Measurements from ENCODE around the gene LHFPL3. TPM values are rescaled to one million over a fixed set of nuclear protein-coding genes. Genes with fewer than 3 reads are reported as not detected.

Gene LHFPL3
- polyA plus RNA-seq, 1 of the 3 experiments (the other 2 are of a cell fraction) = not detected

DNA sequence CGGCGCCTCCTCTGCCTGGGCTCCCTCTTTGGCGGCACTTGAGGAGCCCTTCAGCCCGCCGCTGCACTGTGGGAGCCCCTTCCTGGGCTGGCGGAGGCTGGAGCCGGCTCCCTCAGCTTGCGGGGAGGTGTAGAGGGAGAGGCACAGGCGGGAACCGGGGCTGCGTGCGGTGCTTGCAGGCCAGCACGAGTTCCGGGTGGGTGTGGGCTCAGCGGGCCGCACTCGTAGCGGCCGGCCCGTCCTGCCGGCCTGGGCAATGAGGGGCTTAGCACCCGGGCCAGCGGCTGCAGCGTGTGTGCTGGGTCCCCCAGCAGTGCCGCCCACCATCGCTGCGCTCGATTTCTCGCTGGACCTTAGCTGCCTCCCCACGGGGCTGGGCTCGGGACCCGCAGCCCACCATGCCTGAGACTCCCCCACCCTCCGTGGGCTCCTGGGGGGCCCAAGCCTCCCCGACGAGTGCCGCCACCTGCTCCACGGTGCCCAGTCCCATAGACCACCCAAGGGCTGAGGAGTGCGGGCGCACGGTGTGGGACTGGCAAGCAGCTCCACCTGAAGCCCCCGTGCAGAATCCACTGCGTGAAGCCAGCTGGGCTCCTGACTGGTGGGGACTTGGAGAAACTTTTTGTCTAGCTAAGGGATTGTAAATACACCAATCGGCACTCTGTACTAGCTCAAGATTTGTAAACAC lies 611.8 kb downstream of the LHFPL3 start:
- no peak overlapping the region for H3K4me2 ChIP-seq
- H3F3A ChIP-seq (replicated peaks; ENCODE audit: insufficient read depth) = peaks cover 3% of the 10 kb centered on the region
- no peak overlapping the region for H3K9ac ChIP-seq
- TF ChIP-seq POLR2AphosphoS5 (IDR thresholded peaks at IDR 0.05; ENCODE audit: low read depth, low read length) = no peak
- TF ChIP-seq, protein P1, sequence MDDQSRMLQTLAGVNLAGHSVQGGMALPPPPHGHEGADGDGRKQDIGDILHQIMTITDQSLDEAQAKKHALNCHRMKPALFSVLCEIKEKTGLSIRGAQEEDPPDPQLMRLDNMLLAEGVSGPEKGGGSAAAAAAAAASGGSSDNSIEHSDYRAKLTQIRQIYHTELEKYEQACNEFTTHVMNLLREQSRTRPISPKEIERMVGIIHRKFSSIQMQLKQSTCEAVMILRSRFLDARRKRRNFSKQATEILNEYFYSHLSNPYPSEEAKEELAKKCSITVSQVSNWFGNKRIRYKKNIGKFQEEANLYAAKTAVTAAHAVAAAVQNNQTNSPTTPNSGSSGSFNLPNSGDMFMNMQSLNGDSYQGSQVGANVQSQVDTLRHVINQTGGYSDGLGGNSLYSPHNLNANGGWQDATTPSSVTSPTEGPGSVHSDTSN (IDR thresholded peaks at IDR 0.05) = no peak
- TF ChIP-seq RXRA (IDR thresholded peaks at IDR 0.05; ENCODE audit: borderline replicate concordance, low read depth) = no peak
- TF ChIP-seq TEAD4 (IDR thresholded peaks at IDR 0.05; ENCODE audit: borderline replicate concordance, insufficient read depth) = no peak
- TF ChIP-seq SIN3A (IDR thresholded peaks at IDR 0.05; ENCODE audit: borderline replicate concordance, low read depth, low read length) = no peak
- H3K9me2 ChIP-seq = no peaks in the 10 kb centered on the region
- H3K27ac ChIP-seq (ENCODE audit: low read depth in 2 of 2, low read length in 1 of 2) = peak overlapping the region in 1 of 2 experiments; percentile 75; a peak in 1 of 4 replicates
- no peaks in the 10 kb centered on the region for H3K36me3 ChIP-seq (replicated peaks in 1 of 2; ENCODE audit: control insufficient read depth in 1 of 2, insufficient read depth in 2 of 2, low read length in 1 of 2)
- peaks cover 8 to 23% of the 10 kb centered on the region in 2 experiments; a peak in 3 of 4 replicates for H3K4me1 ChIP-seq (ENCODE audit: control insufficient read depth in 1 of 2, insufficient read depth in 2 of 2, low read depth in 1 of 2, low read length in 1 of 2)
- H4K20me1 ChIP-seq (ENCODE audit: insufficient read depth) = no peaks in the 10 kb centered on the region
- DNase-seq = no peak
- no peaks in the 10 kb centered on the region for H3K79me2 ChIP-seq (ENCODE audit: insufficient read depth)
- no peaks in the 10 kb centered on the region for H3K9me3 ChIP-seq
- CTCF ChIA-PET = interaction anchor here (0.7 to 1.1 kb wide), 3 partner anchors 29 to 41 kb away, joined by 3 to 4 read pairs (median 3); no protein-coding TSS in a partner anchor
- POLR2A ChIA-PET = interaction anchor here (1.2 kb wide), 1 partner anchor 43 kb away, joined by 3 read pairs; no protein-coding TSS in a partner anchor
- H3K4me3 ChIP-seq (ENCODE audit: low read depth in 2 of 2, low read length in 1 of 2) = no peak overlapping the region
- no peak overlapping the region for H2AFZ ChIP-seq (ENCODE audit: low read depth)
- WGBS (ENCODE audit: low lambda C conversion rate) = 93% methylated on average over 35 of the region's 43 CpGs
- H3K27me3 ChIP-seq (ENCODE audit: insufficient read depth) = no peaks in the 10 kb centered on the region

- peaks cover 15 to 23% of the 10 kb centered on the region in 2 experiments; a peak in 3 of 4 replicates for H3K4me1 ChIP-seq (ENCODE audit: control insufficient read depth in 1 of 2, insufficient read depth in 2 of 2, low read depth in 1 of 2, low read length in 1 of 2)
- H3F3A ChIP-seq (replicated peaks; ENCODE audit: insufficient read depth) = peaks cover 11% of the 10 kb centered on the region
- CTCF ChIA-PET = interaction anchor here (0.6 to 1.6 kb wide), 4 partner anchors 12 to 683 kb away, joined by 3 read pairs; no protein-coding TSS in a partner anchor
- no peaks in the 10 kb centered on the region for H3K27me3 ChIP-seq (ENCODE audit: insufficient read depth)
- H4K20me1 ChIP-seq (ENCODE audit: insufficient read depth) = no peaks in the 10 kb centered on the region
- H3K79me2 ChIP-seq (ENCODE audit: insufficient read depth) = no peaks in the 10 kb centered on the region
- WGBS (ENCODE audit: low lambda C conversion rate) = 73% methylated on average over 12 of the region's 12 CpGs
- POLR2A ChIA-PET = no interaction called here
- H3K27ac ChIP-seq (ENCODE audit: low read depth in 2 of 2, low read length in 1 of 2) = peak overlapping the region; percentile 83 to 92; a peak in 3 of 4 replicates
- no peaks in the 10 kb centered on the region for H3K36me3 ChIP-seq (replicated peaks in 1 of 2; ENCODE audit: control insufficient read depth in 1 of 2, insufficient read depth in 2 of 2, low read length in 1 of 2)
- H2AFZ ChIP-seq (ENCODE audit: low read depth) = peak overlapping the region; percentile 71; the same call in 1 of the 2 replicates
- DNase-seq = peak; percentile 73
- H3K9me2 ChIP-seq = no peaks in the 10 kb centered on the region
- H3K4me3 ChIP-seq (ENCODE audit: low read depth in 2 of 2, low read length in 1 of 2) = no peak overlapping the region
- H3K4me2 ChIP-seq = no peak overlapping the region
- 0 out of 2 replicates have a peak overlapping the region, but pooled peaks have one; percentile 53 for H3K9ac ChIP-seq
- H3K9me3 ChIP-seq = no peaks in the 10 kb centered on the region
- TF ChIP-seq TCF12 (IDR thresholded peaks at IDR 0.05) (peak; percentile 18; the same call in 1 of the 2 replicates), RCOR1 (IDR thresholded peaks at IDR 0.05; ENCODE audit: low read length) (peak; percentile 73), SIN3A (IDR thresholded peaks at IDR 0.05; ENCODE audit: borderline replicate concordance, low read depth, low read length) (no peak), FOXM1 (IDR thresholded peaks at IDR 0.05; ENCODE audit: low read depth) (no peak), EP300 (IDR thresholded peaks at IDR 0.05; ENCODE audit: borderline replicate concordance in 1 of 2, low read depth in 1 of 2, low read length in 1 of 2) (peak in 1 of 2 experiments; percentile 80; a peak in 2 of 4 replicates), RXRA (IDR thresholded peaks at IDR 0.05; ENCODE audit: borderline replicate concordance, low read depth) (no peak), RFX5 (IDR thresholded peaks at IDR 0.05; ENCODE audit: low read length) (no peak), NFIC (IDR thresholded peaks at IDR 0.05; ENCODE audit: borderline replicate concordance) (peak; percentile 75), TEAD4 (IDR thresholded peaks at IDR 0.05; ENCODE audit: borderline replicate concordance, insufficient read depth) (no peak), TAF1 (IDR thresholded peaks at IDR 0.05; ENCODE audit: borderline replicate concordance, low read depth, low read length) (no peak), USF1 (IDR thresholded peaks at IDR 0.05; ENCODE audit: borderline replicate concordance, low read depth) (no peak), GABPA (IDR thresholded peaks at IDR 0.05; ENCODE audit: low read depth) (no peak), RAD21 (IDR thresholded peaks at IDR 0.05; ENCODE audit: low read length) (no peak), GATA2 (CRISPR knock-in tag; IDR thresholded peaks at IDR 0.05) (peak; percentile 26; the same call in 1 of the 2 replicates)
- TF ChIP-seq, protein P1 (IDR thresholded peaks at IDR 0.05) = peak; percentile 26; the same call in 1 of the 2 replicates
- TF ChIP-seq, protein P2, sequence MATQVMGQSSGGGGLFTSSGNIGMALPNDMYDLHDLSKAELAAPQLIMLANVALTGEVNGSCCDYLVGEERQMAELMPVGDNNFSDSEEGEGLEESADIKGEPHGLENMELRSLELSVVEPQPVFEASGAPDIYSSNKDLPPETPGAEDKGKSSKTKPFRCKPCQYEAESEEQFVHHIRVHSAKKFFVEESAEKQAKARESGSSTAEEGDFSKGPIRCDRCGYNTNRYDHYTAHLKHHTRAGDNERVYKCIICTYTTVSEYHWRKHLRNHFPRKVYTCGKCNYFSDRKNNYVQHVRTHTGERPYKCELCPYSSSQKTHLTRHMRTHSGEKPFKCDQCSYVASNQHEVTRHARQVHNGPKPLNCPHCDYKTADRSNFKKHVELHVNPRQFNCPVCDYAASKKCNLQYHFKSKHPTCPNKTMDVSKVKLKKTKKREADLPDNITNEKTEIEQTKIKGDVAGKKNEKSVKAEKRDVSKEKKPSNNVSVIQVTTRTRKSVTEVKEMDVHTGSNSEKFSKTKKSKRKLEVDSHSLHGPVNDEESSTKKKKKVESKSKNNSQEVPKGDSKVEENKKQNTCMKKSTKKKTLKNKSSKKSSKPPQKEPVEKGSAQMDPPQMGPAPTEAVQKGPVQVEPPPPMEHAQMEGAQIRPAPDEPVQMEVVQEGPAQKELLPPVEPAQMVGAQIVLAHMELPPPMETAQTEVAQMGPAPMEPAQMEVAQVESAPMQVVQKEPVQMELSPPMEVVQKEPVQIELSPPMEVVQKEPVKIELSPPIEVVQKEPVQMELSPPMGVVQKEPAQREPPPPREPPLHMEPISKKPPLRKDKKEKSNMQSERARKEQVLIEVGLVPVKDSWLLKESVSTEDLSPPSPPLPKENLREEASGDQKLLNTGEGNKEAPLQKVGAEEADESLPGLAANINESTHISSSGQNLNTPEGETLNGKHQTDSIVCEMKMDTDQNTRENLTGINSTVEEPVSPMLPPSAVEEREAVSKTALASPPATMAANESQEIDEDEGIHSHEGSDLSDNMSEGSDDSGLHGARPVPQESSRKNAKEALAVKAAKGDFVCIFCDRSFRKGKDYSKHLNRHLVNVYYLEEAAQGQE (IDR thresholded peaks at IDR 0.05; ENCODE audit: low read depth, low read length) = no peak
Observed at GRCh38 chr7:104943502-104944343, 615.3 kb downstream of the LHFPL3 start.

All from SK-N-SH (cell line).